Ramos (cell line): ENCODE results near the gene IL25.
"Not testable (repeated sequence)": the region's sequence is repeated elsewhere in the genome, so short reads cannot be mapped to it uniquely, and the experiment has no call there.

ENCODE experiments used
- in situ Hi-C: fragments of 300-500 bp; cut with MboI; formaldehyde crosslinking; loops from one replicate; pipeline ENCODE4 v1.14.3; 2022; ENCODE audit warnings: low sequenced_read_pairs; ENCODE audit not compliant: unreplicated experiment

IL25 gene

DNA sequence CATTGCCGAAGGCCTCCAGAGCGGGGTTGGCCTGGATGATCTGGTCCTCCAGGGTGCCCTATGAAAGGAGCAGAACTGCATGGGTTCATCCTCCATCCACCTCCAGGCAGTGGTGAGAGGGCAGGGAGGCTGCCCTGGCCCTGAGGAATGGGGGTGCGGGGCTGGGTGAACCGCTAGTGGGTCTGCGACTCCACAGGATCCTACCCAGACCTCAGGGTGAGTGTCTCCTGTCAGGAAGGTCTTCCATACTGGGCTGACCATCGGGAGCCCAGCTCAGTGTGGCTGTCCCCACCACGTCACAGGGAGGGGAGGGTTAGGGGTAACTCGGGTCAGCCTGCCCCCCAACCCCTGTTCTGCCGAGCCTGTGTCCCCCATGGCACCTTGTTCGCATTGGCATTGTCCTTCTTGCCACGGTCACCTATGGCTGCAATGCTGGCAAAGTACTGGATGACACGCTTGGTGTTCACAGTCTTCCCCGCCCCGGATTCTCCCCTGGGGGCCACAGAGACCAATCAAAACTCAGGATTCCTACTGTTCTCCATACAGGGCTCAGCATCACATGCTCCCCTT, 31.8 kb downstream of the IL25 start:
- in situ Hi-C loops = no loop called here

DNA sequence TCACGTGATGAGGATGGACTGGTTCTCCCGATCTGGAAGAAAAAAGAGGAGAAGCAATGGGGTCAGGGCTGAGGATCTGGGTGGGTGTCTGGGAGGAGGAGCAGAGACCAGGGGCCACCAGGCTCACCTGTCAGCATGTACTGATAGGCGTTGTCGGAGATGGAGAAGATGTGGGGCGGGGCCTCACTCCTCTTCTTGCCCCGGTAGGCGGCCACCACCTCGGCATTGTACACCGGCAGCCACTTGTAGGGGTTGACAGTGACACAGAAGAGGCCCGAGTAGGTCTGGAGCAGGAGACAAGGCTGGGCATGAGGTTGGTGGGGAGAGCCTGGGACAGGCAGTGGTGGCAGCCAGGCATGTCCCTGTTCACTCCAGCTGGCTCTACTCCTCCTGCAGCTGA, 32.5 kb downstream of the IL25 start:
- in situ Hi-C loops = no loop called here

GRCh38 chr14:23405516-23406025, 33.0 kb downstream of the IL25 start:
- in situ Hi-C loops = no loop called here

DNA sequence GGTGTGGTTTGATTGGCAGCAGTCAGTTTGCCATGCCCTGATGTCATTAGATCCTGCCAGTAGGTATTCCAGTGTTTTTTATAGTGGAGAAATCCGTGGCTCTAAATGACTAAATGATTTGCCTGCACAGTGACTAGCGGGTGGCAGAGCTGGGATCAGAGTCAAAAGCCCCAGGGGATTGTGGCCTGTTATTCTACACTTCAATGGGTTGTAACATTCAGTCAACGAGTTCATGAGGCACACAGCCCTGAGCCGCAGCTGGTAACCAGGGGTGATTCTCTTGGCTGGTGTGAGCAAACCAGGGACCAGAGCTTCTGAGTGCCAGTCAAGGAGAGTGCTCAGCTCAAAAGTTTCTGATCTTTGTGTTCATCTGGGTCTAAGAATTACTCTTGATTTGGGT, 33.6 kb downstream of the IL25 start:
- in situ Hi-C loops = no loop called here

- in situ Hi-C loops = no loop called here
Measured at GRCh38 chr14:23406725-23407355, 34.2 kb downstream of the IL25 start.

DNA sequence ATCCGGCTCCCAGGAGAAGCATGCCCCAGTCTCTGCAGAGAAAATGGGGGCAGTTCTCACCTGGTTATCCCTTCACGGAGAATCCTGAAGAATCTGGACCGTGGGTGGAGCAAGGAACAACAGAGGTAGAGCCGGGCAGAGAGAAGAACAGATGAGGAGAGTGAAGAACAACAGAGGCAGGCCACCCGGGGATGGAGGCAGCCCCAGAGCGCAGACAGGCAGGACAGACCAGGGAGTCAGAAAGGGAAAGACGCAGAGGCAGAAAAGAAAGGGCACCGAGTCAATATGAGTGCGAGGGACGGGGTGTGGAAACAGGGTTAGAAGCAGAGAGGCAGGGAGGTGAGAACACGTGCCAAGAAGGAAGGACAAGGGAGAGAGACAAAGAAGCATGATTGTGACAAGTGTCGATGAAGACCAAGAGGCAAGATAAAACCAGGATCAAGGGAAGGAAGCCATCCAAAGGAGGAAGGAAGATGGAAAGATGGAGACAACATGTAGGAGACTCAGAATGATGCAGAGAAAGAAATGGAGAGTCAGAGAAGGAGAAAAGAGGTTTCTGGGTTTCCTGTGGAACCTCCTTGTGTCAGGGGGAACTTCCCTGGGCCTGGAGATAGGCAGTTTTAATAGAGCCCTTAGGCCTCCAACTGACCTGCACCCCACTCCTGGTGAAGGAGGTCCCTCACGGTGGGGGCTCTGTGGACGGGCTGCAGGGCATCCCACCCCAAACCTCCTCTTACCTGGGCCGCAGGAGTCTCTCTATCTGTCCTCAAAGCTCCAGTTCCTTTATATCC, 35.1 kb downstream of the IL25 start, which contains the start of gene MYH6:
Gene MYH6 (minus strand): TSS at position 758 of the 791 bp plus-strand sequence. CDS start 1,050 bp downstream, outside the sequence.
- in situ Hi-C loops = no loop called here

DNA sequence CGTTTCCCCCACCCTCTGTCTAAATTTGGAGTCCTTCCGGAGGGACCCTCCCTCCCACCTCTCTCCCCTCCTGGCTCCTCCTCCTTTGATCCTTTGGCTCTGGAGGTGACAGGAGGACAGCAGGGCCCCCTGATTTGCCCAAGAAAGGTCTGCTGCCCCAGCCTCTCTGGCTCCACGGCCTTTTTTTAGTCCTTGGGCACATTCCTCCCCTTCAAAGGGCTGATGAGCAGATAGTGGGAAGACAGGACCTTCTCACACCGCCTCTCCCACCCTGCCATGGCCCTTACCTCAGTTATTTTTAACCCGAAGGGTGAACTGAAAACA, 35.7 kb downstream of the IL25 start:
- in situ Hi-C loops = no loop called here

- in situ Hi-C loops = no loop called here
Measured at GRCh38 chr14:23409475-23409874, 36.9 kb downstream of the IL25 start.

DNA sequence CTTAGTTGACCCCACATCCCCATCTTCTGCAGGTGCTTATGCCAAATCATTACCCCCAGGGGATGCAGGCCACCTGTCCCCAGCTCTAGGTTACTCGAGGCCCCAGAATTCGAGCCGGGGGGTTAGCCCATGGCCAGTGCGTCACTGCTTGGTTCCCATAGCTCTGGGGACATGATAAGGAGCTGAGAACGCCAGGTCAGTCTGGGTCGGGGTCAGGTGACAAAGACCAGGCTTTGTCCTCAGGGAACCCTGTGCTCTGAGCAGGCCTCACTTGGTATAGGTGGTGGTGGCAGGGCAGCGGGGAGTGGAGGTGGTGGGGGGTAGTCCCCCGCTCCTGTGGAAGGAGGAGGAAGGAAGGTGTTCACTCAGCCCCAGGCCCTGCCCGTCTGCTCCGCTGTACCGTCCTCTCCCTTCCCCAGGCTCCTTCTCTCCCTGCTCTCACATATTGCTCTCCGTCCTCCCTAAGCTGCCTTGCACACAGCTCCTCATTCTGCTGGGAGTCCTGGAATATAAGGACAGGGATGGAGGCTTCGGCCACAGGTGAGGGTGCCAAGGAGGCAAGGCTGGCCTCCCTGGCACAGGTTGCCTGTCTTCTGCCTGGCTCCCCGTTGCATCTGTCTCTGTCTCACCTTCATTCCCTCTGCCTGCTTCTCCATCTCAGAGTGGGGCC, 37.5 kb downstream of the IL25 start:
- in situ Hi-C loops = no loop called here

DNA sequence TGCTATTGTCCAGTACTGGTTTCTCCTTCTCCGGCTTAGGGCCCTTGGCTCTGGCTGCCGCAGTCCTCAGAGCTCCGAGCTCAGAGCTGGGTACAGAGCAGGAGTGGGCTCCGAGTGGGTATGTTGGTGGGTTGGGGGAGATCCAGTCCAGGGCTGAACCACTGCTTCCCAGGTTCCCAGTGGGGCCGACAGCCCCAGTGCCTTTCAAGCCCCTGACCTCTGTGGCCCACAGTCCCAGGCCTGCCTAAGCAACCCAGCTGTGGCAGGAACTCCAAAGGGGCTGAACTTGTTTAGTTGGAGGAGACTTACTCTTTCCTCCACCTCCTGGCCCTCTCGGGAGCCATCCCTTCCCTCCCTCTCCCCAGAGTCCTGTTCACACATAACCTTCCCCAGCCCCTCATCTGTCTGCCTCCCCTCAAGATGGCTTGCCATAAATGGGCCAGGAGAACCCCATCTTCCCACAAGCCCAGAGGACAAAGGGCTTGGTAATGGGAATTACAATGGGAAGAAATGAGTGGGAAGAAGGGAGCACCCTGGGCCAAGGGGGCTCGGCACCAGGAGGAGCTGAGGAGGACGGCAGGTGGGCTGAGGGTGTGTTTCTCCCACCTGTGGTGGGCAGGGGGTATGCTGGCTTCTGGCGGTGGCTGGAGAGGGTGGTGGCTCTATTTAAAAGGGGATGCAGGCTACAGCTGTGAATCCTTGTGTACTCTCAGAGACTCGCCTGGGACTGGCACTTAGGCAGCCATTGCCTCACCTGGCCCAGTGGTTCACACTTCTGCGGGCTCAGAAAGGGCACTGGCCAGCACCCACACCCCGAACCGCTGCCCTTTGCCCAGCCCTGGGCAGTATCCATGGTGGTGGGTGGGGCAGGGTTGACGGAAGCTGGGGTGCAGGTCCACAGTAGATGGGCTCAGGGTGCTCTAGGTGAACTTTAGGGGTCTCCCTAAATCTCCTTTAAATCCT, 39.2 kb downstream of the IL25 start:
- in situ Hi-C loops = no loop called here

DNA sequence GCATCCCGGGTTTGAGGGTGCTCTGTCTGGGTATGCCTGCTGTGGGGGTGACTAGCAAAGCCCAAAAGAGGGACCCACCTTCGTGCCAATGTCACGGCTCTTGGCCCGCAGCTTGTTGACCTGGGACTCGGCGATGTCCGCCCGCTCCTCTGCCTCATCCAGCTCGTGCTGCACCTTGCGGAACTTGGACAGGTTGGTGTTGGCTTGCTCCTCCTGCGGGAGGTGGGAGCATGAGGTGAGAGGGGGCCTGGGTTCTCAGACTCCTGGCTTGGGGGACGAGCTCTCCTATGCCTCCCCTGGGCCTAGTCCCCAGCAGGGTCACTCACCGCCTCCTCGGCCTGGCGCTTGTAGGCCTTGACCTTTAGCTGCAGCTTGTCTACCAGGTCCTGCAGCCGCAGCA, 41.1 kb downstream of the IL25 start:
- in situ Hi-C loops = no loop called here

GRCh38 chr14:23414254-23414653, 41.6 kb downstream of the IL25 start:
- in situ Hi-C loops = no loop called here

DNA sequence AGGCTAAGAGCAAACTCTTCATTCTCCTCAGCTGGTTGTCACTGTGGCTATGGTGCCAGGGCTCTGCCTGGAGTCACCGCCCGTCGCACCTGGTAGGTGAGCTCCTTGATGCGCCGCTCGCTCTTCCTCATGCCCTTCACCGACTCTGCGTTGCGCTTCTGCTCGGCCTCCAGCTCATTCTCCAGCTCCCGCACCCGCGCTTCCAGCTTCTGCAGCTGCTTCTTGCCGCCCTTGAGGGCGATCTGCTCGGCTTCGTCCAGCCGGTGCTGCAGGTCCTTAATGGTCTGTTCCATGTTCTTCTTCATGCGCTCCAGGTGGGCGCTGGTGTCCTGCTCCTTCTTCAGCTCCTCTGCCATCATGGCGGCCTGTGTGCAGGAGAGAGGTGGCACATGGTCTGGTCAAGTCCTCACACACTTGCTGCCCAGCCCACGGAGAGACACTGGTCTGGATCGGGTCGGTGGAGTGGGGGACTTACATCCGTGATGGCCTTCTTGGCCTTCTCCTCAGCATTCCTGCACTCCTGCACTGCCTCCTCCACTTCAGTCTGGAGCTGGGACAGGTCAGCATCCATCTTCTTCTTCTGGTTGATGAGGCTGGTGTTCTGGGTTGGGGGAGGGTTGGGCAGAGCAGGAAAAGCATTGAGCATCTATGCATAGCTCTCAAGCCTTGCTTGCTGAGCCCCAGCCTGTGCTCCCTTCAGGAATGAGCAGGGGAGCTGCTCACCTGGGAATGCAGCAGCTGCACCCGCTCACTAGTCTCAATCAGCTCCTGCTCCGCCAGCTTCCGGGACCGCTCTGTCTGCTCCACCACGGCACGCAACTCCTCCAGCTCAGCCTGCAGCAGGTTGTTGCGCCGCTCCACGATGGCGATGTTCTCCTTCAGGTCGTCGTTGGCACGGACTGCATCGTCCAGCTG, 42.6 kb downstream of the IL25 start:
- in situ Hi-C loops = no loop called here

DNA sequence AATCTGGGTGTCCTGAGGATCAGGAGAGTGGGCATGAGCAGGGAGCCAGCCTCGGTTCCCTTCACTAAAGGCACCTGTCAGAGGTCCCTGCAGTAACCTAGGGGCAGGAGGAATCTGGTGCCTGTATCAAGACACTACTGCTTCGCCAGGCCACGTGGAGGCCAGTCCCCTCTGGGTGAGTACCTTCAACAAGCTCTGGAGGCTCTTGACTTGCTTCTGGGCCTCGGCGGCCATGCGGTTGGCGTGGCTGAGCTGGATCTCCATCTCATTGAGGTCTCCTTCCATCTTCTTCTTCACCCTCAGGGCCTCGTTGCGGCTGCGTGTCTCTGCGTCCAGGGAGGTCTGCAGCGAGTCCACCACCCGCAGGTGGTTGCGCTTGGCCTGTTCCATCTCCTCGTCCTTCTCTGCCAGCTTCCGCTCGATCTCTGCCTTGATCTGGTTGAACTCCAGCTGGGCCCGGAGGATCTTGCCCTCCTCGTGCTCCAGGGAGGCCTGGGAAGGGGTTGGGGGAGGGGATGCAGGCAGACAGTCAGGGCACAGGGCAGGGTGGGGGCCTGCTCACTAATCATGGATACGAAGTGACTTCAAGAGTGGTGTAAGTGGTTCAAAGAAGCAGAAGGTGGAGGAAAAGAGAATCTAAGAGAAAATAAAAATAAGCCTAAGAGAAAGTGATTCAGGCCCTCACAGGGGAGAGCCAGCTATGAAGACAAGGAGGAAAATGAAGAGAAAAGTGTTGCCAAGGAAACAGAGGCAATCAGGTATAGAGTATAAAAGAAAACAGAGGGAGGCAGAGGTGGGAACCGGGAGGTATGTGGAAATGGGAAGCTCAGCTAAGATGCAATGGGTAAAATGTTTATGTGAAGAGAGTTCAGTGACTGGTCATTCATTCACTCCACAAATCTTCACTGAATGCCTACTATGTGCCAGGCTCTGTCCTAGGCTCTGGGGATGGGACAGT, 43.5 kb downstream of the IL25 start:
- in situ Hi-C loops = no loop called here

- in situ Hi-C loops = no loop called here
Measured at GRCh38 chr14:23416801-23417200, 44.2 kb downstream of the IL25 start.

DNA sequence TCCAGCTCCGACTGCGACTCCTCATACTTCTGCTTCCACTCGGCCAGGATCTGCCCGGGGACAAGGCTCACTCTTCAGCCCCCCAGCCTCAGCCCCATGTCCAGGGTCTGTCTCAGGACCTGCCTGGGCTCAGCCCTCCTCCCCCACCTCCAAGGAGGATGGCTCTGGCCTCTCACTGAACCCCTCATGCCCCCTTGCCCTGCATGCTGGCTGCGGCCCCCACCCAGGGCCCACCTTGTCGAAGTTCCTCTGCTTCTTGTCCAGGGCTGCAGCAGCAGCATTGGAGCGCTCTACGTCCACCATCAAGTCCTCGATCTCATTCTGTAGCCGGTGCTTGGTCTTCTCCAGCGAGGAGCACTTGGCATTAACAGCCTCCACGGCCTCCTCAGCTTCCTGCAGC, 44.7 kb downstream of the IL25 start:
- in situ Hi-C loops = not testable (repeated sequence)

DNA sequence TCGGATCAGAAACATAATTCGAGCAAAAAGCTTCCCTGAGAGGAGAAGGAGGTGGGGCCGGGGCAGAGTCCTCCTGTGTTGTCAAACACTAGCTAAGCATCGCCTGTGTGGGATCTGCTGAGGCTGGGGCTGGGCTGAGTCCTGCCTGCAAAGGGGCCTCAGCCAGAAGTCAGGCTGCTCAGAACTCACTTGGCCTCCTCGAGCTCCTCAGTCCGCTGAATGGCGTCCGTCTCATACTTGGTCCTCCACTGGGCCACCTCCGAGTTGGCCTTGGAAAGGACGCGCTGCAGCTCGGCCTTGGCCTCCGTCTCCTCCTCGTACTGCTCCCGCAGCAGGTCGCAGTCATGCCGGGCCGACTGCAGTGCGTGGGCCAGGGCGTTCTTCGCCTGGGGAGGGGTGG, 45.4 kb downstream of the IL25 start:
- in situ Hi-C loops = no loop called here

GRCh38 chr14:23419646-23420045, 47.0 kb downstream of the IL25 start:
- in situ Hi-C loops = not testable (repeated sequence)
